GM21447 (cell line): Measurements from ENCODE around the gene KMT2E.

Experiments
- ATAC-seq: cut with Tn5 transposase; IDR thresholded peaks from one replicate; pipeline ENCODE4 v1.9.1; 2021; ENCODE audit not compliant: unreplicated experiment

Gene KMT2E

GRCh38 chr7:105009667-105010503 is 4.1 kb upstream of the KMT2E start:
- no peak for ATAC-seq

DNA sequence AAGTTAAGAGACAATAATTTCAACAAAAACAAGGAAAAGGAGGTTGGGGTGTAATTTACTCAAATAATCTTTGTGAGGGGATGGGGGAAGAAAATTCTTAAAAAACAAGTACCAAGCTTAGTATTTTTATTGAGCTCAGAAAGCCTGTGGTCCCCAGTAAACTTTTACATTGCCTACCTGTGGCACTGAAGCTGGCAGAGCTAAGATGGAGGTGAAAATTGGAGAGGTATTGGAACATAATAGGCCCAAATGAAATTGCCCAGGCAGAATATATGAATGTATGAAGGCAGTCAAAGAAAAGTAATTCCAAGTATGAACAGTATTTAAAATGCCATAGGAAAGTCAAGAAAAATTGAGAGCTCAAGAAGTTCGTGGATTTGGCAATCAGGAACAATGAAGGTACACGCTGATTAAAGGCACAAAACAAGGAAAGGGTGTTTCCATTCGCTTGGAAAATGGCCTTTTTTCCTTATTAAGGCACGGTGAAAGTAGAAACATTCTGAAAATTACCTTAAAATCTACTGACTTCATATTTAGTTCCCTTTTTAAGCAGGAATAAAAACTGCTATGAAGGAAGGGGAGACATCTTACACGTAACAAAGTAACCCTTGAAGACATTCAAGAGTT is 3.4 kb upstream of the KMT2E start:
- ATAC-seq = no peak

GRCh38 chr7:105011141-105011830 is 2.7 kb upstream of the KMT2E start:
- no peak for ATAC-seq

- ATAC-seq = no peak
Observed at GRCh38 chr7:105011831-105012502, 2.0 kb upstream of the KMT2E start.

- peak; percentile 69 for ATAC-seq
Observed at GRCh38 chr7:105012503-105013220, 1.3 kb upstream of the KMT2E start.

DNA sequence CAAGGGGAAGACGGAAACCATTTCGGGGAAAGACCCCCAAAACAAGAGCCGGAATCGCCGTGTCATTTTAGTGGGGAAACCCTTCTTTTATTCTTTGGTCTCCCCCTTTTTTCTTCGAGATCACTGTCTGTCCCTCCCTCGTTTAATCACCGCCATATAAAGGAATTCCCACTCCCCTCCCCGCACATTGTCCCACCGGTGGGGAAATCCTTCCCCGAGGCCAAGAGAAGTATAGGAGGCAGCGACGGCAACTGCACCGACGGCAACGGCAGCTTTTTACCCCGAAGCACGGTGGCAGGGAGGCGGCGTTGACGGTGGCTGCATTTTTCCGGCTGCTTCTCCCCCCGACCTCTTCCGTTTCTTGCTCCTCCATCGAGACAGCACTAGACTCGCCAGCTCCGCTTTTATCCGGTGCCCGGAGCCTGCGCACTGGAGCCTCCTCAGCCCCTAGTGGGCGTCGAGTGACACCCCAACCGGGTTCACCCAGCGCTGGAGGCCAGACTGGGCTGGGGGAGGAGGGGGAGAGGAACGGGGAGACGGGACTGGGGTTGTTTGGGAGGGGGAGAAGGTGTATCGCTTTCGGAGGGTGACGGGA is 687 bp upstream of the KMT2E start:
- ATAC-seq = peak; percentile 37

DNA sequence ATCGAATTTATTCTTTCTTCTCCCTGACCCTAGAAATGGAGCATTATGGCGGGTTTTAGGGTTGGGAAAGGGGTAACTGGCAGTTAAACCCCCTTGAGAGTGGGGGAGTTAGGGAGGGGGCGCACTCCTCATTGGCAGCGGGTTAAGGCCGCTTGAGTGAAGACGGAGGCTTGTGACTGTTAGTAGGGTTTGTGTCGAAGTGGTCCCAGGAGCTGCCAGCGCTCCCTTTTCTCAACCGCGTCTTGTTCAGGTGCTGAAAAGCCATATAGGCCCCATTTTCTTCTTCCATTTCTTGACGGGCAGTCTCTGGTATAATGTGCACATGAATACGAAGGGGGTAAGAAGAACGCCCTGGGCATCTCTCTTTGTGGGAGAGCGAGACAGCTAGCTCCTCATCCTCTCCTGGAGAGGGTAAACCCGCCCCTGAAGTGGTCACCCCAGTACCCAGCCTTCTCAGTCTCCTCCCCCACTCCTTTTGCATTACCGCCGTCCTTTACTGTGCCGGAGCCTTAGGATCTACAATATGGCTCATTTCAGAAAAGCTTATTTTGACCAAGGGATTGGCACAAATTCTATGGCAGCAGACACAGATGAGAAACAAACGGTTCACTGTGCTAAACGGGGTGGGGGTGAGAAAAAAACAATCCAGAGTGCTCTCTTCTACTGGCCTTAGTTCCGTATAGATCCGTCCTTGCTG is 836 bp downstream of the KMT2E start:
- ATAC-seq = no peak

GRCh38 chr7:105015390-105015965 is 1.5 kb downstream of the KMT2E start:
- ATAC-seq = no peak

DNA sequence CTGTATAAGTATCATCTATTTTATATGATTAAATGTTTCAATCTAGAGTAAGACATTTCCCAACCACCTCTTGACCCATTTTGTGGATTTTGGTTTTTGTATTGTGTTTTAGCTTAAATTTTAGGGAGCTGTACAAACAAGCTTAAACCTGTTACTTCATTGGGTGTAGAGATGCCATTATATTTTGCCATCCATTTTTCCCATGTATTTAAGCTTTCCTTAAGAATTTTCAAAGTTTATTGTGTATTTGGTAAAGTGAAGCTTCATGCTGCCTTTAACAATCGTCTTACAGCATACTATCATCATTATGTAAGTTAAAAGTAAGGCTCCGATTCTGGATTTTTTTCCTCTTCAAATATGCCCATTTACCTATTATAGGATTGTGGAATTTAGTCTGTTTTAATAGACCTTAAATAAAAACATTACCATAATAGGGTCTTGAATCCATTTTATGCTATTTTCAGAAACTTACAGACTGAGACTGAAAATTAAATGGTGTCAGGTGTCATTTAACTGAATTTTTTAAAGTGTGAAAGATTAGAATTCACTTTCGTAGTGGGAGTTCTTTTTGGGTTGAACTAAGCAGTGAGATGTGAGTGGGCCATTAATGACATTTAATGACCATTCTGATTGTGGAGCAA is 2.2 kb downstream of the KMT2E start:
- ATAC-seq = no peak

- no peak for ATAC-seq
Observed at GRCh38 chr7:105016709-105017656, 3.0 kb downstream of the KMT2E start.

DNA sequence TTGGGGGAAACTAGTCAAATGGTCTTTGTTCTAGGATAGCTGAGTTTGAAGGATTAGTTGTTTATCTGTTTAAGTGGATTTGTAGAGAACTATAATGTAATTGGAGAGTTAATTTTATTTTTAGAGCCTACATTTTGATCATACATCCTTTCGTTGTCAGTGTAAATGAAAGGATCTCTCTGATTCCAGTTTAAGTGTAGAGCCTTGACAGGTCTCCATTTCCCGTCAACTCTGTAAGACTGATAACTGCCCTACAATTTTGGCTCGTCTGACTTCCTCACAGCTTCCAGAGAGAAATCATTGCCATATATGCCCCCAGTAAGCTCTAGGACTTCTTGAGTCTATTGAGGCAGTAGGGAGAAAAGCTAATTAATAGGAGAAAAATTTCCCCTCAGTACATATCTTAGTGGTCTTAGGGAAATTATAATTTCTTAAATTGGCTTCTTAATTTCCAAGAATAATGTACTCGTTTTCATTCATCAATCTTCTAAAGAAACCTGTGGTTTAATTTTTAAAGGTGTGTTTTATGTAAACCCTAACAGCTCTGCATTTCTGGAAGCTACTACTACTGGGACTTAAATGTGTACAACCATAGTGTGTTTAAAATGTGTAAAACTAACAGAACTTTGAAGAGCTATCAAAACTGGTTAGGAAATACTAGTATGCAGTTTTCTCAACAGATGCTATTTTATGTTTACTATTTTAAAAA is 3.8 kb downstream of the KMT2E start:
- ATAC-seq = no peak

GRCh38 chr7:105019269-105019668 is 5.3 kb downstream of the KMT2E start:
- ATAC-seq = no peak

- no peak for ATAC-seq
Observed at GRCh38 chr7:105020926-105021325, 6.9 kb downstream of the KMT2E start.

- no peak for ATAC-seq
Observed at GRCh38 chr7:105021352-105021751, 7.3 kb downstream of the KMT2E start.

GRCh38 chr7:105021967-105022366 is 8.0 kb downstream of the KMT2E start:
- ATAC-seq = no peak

DNA sequence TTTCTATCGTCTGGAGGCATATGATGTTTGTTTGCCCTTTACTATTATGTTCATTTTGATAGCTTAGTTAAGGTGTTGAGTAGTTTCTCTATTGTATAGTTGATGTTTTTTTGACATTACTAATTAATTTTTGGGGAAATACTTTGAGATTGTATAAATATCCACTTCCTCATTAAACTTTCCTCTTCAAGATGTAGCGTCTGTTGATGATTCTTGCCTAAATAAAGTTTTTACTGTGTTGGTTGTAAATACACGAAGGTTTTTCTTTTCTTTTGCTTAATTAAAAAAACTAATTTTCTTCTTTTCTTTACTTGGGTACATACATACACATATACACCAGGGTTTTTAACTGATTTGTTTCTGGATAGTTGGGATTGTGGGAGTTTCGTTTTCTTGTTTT is 8.5 kb downstream of the KMT2E start:
- no peak for ATAC-seq

DNA sequence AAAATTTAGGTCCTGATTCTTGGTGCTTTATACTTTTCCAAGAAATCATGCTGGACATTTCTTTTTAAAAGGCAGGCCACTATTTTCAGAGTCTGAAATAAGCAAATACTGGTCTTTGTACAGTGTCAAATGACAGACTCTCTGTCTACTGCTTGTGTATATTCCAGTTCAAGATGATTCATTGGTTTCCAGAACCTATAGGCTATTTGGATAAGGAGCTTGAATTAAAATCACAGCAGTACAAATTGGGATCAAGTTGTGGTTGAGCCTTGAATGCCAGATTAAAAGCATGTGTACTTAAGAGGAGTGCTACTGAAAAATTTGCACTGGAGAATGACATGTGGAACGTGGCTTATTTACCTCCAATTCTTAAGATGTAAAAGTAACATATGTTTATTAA is 10.7 kb downstream of the KMT2E start:
- no peak for ATAC-seq
